ENCODE measurements around the gene NR1H2. TPM values are rescaled to one million over a fixed set of nuclear protein-coding genes. Genes with fewer than 3 reads are reported as not detected.

The NR1H2 gene
- total RNA-seq, 2 donors from 2014 or later, result 51.1 to 61.2 TPM

GRCh38 chr19:50362030-50362412 is 14.2 kb upstream of the NR1H2 start:
- Mint-ChIP-seq H3K36me3 (peaks cover 43 to 65% of the 10 kb centered on the region in 2 donors), H3K9me3 (peaks cover 13 to 20% of the 10 kb centered on the region in 2 donors), H3K27ac (peak overlapping the region; percentile 91)
- DNase-seq (ENCODE audit: low spot score in 2 of 2) (no peak), ATAC-seq (no peak)

GRCh38 chr19:50362656-50363424 is 13.4 kb upstream of the NR1H2 start:
- peaks cover 39 to 65% of the 10 kb centered on the region in 2 donors for H3K36me3 Mint-ChIP-seq
- ATAC-seq (peak; percentile 56 to 60), DNase-seq (ENCODE audit: low spot score in 2 of 2) (peak in 1 of 2 donors; percentile 68)
- peak overlapping the region; percentile 91 to 98 for H3K27ac Mint-ChIP-seq
- H3K9me3 Mint-ChIP-seq, result peaks cover 13 to 20% of the 10 kb centered on the region in 2 donors

DNA sequence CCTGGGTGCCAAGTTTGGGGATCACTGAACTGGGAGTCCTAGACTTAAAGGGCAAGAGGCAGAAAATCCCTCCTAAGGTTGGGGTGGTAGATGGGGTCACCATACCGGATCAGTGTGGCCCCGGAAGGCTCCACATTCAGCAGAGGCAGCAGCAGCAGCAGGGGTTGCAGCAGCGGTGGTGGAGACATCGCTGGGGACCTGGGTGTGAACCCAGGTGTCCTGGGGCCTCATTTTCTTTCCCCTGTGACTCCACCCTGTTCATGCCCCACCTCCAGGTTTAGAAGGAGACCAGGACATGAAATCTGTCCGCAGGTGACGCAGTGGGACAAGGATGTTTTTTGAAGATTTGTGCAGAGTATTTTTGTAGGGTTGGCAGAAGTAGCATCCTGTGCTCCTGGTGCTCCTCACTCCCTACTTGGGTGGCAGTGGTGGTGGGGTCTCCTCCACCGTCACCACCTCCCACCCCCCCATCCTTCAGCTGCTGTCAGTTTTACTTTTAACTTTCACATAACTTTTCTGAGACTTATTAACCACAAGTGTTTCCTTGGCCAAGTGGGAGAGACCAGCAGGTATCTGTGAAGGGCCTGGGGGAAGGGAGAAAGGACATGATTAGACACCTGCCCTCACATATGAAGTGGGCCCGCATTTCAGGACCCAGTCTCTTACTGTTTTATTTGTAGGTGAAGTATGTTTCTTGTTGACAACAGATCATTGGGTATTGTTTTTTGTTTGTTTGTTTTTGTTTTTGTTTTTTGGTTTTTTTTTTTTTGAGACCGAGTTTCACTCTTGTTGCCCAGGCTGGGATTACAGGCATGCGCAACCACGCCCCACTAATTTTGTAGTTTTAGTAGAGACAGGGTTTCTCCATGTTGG is 10.6 kb upstream of the NR1H2 start, which contains the start of gene NAPSA:
Gene NAPSA, minus strand, starts transcription at position 206 of the 873 bp plus-strand sequence. Its CDS starts 18 bp downstream, at position 188.
- Mint-ChIP-seq H3K36me3 (peaks cover 19 to 39% of the 10 kb centered on the region in 2 donors), H3K27ac (peak within 1 kb of the TSS; percentile 91 to 93), H3K9me3 (peaks cover 1 to 7% of the 10 kb centered on the region in 2 donors)
- DNase-seq (ENCODE audit: low spot score in 2 of 2) (no peak), ATAC-seq (peak in 1 of 2 donors; percentile 16)

DNA sequence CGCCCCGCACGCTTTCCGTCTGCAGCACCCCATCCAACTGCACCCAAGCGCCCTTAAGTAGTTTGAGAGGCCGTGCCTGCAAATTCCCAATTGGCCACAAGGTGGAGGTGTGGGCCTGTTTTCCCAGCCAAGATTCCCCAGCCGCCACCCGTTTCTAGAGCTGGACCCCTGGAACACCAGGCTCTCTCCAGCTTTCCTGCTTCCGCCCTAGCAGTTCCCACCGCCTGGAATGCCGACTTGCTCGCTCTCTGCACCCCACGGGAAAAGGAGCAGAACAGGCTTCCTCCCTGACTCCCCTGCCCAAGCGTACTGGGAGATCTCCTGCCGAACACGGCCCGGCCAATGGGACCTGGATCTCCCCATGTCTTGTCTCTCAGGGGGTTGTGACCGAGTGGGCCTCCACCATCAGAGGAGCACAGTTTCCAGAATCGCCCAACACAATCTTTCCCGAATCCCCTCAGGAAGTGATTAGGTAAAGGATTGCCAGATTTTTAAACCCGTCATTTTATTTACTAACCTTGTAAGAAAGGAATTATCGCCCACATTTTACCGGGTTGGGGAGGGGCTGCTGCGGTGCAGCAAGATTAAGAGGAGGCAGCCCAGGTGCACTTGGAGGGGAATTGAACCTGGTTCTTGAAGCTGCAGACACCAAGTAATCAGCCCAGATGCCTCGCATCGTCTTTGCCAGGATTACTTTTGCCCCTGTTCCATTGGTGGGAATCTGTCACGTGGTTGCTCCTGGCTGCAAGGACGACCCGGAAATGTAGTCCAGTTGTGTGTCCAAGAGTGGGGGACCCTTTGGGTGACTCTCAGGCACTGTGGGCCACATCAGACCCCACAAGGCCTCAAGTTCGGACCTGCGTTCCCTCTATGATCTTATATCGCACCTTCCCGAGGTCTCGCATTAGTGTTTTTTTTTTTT is 7.3 kb upstream of the NR1H2 start:
- peak overlapping the region; percentile 86 to 91 for H3K27ac Mint-ChIP-seq
- H3K9me3 Mint-ChIP-seq, result no peaks in the 10 kb centered on the region
- peaks cover 5 to 9% of the 10 kb centered on the region in 2 donors for H3K36me3 Mint-ChIP-seq
- ATAC-seq (peak; percentile 55 to 75), DNase-seq (ENCODE audit: low spot score in 2 of 2) (peak; percentile 80 to 85)

DNA sequence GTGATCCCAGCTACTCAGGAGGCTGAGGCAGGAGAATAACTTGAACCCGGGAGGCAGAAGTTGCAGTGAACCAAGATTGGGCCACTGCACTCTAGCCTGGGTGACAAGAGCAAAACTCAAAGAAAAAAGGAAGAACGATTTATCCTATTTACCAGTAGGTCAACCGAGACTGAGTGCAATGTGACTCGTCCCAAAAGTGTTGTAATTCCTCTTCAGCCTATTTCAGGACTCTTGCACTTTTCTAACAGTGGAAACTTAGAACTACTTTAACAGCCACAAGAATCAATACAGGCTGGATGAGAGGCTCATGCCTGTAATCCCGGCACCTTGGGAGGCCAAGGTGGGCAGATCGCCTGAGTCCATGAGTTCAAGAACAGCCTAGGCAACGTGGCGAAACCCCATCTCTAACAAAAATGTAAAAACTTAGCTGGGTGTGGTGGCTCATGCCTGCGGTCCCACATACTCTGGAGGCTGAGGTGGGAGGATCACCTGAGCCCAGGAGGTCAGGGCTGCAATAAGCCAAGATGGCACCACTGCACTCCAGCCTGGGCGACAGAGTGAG is 4.3 kb upstream of the NR1H2 start:
- no peak for ATAC-seq
- H3K36me3 Mint-ChIP-seq, result peaks cover 5 to 6% of the 10 kb centered on the region in 2 donors

GRCh38 chr19:50377051-50377461 is 799 bp downstream of the NR1H2 start:
- no peak for DNase-seq (ENCODE audit: low spot score in 2 of 2)
- Mint-ChIP-seq H3K9me3 (peaks cover 0 to 4% of the 10 kb centered on the region in 2 donors), H3K27ac (peak overlapping the region; percentile 95 to 100), H3K36me3 (peaks cover 4 to 27% of the 10 kb centered on the region in 2 donors)
- ATAC-seq, result peak; percentile 3 to 42

More for the DNA sequence above, 4.3 kb upstream of the NR1H2 start:
- H3K27ac Mint-ChIP-seq, result no peak overlapping the region
- H3K9me3 Mint-ChIP-seq, result peaks cover 0 to 4% of the 10 kb centered on the region in 2 donors
- DNase-seq (ENCODE audit: low spot score in 2 of 2), result no peak

- H3K36me3 Mint-ChIP-seq, result peaks cover 4 to 27% of the 10 kb centered on the region in 2 donors
- H3K9me3 Mint-ChIP-seq, result peaks cover 0 to 4% of the 10 kb centered on the region in 2 donors
- DNase-seq (ENCODE audit: low spot score in 2 of 2) (no peak), ATAC-seq (no peak)
- H3K27ac Mint-ChIP-seq, result peak overlapping the region in 1 of 2 donors; percentile 95
Observed at GRCh38 chr19:50377517-50377916, 1.3 kb downstream of the NR1H2 start.

GRCh38 chr19:50378169-50378862 is 2.1 kb downstream of the NR1H2 start:
- H3K27ac Mint-ChIP-seq, result peak overlapping the region in 1 of 2 donors; percentile 95
- DNase-seq (ENCODE audit: low spot score in 2 of 2), result no peak

GRCh38 chr19:50378863-50379236 is 2.6 kb downstream of the NR1H2 start:
- ATAC-seq (no peak), DNase-seq (ENCODE audit: low spot score in 2 of 2) (no peak)
- Mint-ChIP-seq H3K27ac (no peak overlapping the region), H3K9me3 (peaks cover 0 to 4% of the 10 kb centered on the region in 2 donors), H3K36me3 (peaks cover 4 to 27% of the 10 kb centered on the region in 2 donors)

More at GRCh38 chr19:50378169-50378862, 2.1 kb downstream of the NR1H2 start:
- Mint-ChIP-seq H3K36me3 (peaks cover 4 to 27% of the 10 kb centered on the region in 2 donors), H3K9me3 (peaks cover 0 to 4% of the 10 kb centered on the region in 2 donors)
- ATAC-seq, result no peak

DNA sequence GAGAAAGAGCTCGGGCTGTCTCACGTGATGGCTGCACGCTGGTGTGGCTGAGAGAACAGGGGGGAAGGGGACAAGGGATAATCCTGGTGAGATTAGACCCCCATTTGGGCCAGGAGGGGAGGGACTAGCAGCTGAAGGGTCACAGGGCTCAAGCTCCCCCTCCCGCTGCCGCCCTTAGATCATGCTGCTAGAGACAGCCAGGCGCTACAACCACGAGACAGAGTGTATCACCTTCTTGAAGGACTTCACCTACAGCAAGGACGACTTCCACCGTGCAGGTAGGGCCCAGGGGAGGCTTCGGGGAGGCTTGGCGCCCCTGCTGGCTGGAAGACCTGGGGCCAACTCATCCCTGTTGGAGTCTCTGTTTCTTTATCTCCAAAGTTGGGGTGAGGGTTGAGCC is 3.3 kb downstream of the NR1H2 start:
- peaks cover 0 to 4% of the 10 kb centered on the region in 2 donors for H3K9me3 Mint-ChIP-seq

GRCh38 chr19:50380137-50380536 is 3.9 kb downstream of the NR1H2 start:
- H3K9me3 Mint-ChIP-seq, result peaks cover 0 to 4% of the 10 kb centered on the region in 2 donors
- H3K27ac Mint-ChIP-seq, result peak overlapping the region in 1 of 2 donors; percentile 82
- peaks cover 17 to 40% of the 10 kb centered on the region in 2 donors for H3K36me3 Mint-ChIP-seq
- DNase-seq (ENCODE audit: low spot score in 2 of 2) (no peak), ATAC-seq (no peak)

More for the DNA sequence above, 3.3 kb downstream of the NR1H2 start:
- Mint-ChIP-seq H3K27ac (peak overlapping the region in 1 of 2 donors; percentile 9), H3K36me3 (peaks cover 12 to 35% of the 10 kb centered on the region in 2 donors)
- DNase-seq (ENCODE audit: low spot score in 2 of 2), result no peak
- ATAC-seq, result no peak

GRCh38 chr19:50380751-50381151 is 4.5 kb downstream of the NR1H2 start:
- H3K9me3 Mint-ChIP-seq, result peaks cover 0 to 4% of the 10 kb centered on the region in 2 donors
- H3K27ac Mint-ChIP-seq, result peak overlapping the region; percentile 36 to 65
- ATAC-seq (no peak), DNase-seq (ENCODE audit: low spot score in 2 of 2) (no peak)
- peaks cover 20 to 45% of the 10 kb centered on the region in 2 donors for H3K36me3 Mint-ChIP-seq

DNA sequence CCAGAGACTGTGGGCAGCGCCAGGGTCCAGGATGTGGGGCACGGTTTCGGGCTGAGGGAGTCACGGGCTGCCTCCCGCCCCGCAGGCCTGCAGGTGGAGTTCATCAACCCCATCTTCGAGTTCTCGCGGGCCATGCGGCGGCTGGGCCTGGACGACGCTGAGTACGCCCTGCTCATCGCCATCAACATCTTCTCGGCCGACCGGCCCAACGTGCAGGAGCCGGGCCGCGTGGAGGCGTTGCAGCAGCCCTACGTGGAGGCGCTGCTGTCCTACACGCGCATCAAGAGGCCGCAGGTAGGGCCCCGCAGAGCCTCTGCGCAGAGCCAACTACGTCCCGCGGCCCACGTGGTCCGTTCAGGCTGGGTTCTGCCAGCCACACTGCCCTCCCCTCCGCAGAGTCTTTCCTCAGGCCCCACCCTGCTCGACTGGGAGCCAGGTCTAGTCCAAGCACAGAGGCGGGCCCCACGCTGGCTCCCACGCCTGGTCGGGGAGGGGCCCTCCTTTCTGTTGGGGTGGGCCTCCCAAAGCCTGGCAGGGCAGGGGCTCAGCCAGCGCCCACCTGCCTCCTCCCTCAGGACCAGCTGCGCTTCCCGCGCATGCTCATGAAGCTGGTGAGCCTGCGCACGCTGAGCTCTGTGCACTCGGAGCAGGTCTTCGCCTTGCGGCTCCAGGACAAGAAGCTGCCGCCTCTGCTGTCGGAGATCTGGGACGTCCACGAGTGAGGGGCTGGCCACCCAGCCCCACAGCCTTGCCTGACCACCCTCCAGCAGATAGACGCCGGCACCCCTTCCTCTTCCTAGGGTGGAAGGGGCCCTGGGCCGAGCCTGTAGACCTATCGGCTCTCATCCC is 5.8 kb downstream of the NR1H2 start:
- Mint-ChIP-seq H3K27ac (no peak overlapping the region), H3K36me3 (peaks cover 20 to 42% of the 10 kb centered on the region in 2 donors), H3K9me3 (no peaks in the 10 kb centered on the region)
- ATAC-seq (no peak), DNase-seq (ENCODE audit: low spot score in 2 of 2) (no peak)

All from activated naive CD4-positive, alpha-beta T cell treated with anti-CD3 and anti-CD28 coated beads, Interleukin-2, amount 50 U/mL, for 72 hours (primary cell).